ENCODE measurements around the gene ICAM5. TPM values are rescaled to one million over a fixed set of nuclear protein-coding genes. Genes with fewer than 3 reads are reported as not detected.
A peak's percentile ranks its signal among the peaks of the same experiment; 100 is the strongest.

ICAM5 gene
- total RNA-seq, 2 experiments from 2014 or later = 5.0 to 5.3 TPM

DNA sequence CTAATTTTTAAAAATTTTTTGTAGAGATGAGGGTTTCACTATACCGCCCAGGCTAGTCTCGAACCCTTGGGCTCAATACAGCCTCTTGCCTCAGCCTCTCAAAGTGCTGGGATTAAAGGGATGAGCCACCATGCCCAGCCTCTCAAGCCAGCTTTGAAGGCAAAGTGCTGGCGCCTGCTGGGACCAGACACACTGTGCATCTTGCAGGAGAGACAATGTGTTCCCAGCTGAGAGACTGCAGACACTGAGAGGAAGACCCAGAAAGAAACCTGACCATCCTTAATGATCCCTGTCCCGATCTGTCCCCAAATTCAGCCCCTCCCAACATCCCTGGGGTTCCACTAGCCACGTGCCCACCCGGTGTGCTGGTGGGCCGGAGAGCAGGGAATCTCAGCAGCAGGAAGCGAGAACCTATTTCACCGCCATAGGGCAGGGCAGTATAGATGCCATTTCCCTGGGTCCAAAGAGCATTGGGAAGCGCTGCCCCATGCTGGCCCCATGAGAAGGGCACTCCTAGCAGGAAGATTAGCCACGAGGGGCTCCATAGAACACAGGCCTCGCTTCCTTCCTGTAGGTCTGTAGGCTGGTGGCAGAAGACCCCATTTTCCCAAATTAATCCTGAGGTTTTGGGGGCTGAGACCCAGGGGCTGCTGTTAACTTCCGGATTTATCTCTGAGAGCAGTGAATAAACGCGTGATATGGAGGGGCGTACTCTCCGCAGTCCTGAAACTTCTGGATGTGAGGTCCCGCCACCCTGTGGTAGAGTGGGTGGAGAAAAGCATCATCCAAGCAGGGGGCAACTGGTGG lies 42.6 kb downstream of the ICAM5 start:
- TF ChIP-seq CTCF (IDR thresholded peaks at IDR 0.05) = no peak
- Mint-ChIP-seq H3K4me1 (ENCODE audit: low read depth) (peaks cover 37% of the 10 kb centered on the region), H3K27ac (peak overlapping the region; percentile 98), H3K9me3 (no peaks in the 10 kb centered on the region), H3K27me3 (no peaks in the 10 kb centered on the region), H3K4me3 (peak overlapping the region; percentile 97), H3K36me3 (ENCODE audit: low read depth) (peaks cover 54% of the 10 kb centered on the region)
- DNase-seq = no peak
- CTCF ChIA-PET = interaction anchor here (1.0 to 2.4 kb wide), 4 partner anchors 56 to 64 kb away, joined by 3 to 9 read pairs (median 5); partner anchors contain the start of gene ICAM1
- ATAC-seq = no peak
- POLR2A ChIA-PET = interaction anchor here (1.0 to 3.5 kb wide), 13 partner anchors 9 to 224 kb away, joined by 3 to 30 read pairs (median 4); partner anchors contain the start of genes FDX2, ICAM1, ICAM5 and TYK2
- intact Hi-C loops (cut with micrococcal nuclease) = loop anchor here (10.0 kb wide), 1 partner anchor 52 kb away; the partner anchor contains the start of gene TYK2

DNA sequence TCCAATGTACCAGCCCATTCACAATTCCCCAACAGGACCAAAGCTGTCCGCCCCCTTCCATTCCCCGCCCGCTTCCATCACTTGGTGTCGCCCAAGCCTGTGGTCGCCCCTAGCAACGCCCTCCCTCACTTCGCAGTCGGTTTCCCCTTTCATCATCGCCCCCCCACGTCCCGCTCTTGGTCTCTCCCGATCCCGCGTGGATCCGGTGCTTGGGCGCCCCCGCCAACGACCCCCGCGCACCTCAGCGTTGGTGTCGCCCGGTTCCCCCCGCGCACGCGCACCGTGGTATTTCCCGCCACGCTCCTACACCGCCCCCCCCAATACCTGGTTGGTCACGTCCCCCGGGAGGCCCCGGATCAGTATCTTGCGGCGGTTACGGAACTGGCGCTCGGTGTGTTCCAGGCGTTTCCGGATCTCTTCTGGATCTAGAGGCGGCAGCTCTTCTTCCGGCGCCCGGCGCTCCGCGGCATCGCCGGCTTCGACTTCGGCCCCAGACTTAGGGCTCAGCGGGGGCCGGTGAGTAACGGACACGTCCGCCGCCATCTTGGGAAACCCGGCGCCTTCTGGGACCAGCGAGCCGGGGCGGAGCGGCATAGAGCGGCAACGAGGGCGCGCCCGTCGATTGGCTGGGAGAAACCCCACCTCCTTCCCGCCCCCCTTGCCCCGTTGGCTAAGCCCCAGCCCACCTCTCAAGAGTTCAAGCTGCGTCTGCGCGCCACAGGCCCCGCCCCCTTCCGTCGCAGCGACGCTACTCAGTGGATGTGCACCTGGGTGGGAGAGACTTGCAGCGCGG lies 43.4 kb downstream of the ICAM5 start, which contains the start of gene RAVER1:
TSS of gene RAVER1 (minus strand) at position 565 of the 793 bp plus-strand sequence. CDS start at position 543, 22 bp downstream.
- Mint-ChIP-seq H3K4me1 (ENCODE audit: low read depth) (peaks cover 38% of the 10 kb centered on the region), H3K4me3 (peak within 1 kb of the TSS; percentile 97), H3K27ac (peak within 1 kb of the TSS; percentile 98), H3K27me3 (no peaks in the 10 kb centered on the region), H3K36me3 (ENCODE audit: low read depth) (peaks cover 47% of the 10 kb centered on the region), H3K9me3 (no peaks in the 10 kb centered on the region)
- ChIA-PET CTCF (interaction anchor here (1.0 to 2.4 kb wide), 7 partner anchors 12 to 104 kb away, joined by 3 to 9 read pairs (median 3); partner anchors contain the start of gene ICAM1), POLR2A (interaction anchor here (0.8 to 3.5 kb wide), 16 partner anchors 10 to 225 kb away, joined by 3 to 30 read pairs (median 3); partner anchors contain the start of genes FDX2, ICAM1, ICAM5 and TYK2)
- TF ChIP-seq CTCF (IDR thresholded peaks at IDR 0.05) = no peak
- ATAC-seq = peak; percentile 97
- peak; percentile 99 for DNase-seq
- intact Hi-C loops (cut with micrococcal nuclease) = loop anchor here (10.0 kb wide), 1 partner anchor 52 kb away; the partner anchor contains the start of gene TYK2

- TF ChIP-seq CTCF (IDR thresholded peaks at IDR 0.05) = no peak
- Mint-ChIP-seq H3K27ac (peak overlapping the region; percentile 98), H3K36me3 (ENCODE audit: low read depth) (peaks cover 46% of the 10 kb centered on the region), H3K4me3 (peak overlapping the region; percentile 97), H3K4me1 (ENCODE audit: low read depth) (peaks cover 46% of the 10 kb centered on the region), H3K27me3 (no peaks in the 10 kb centered on the region), H3K9me3 (no peaks in the 10 kb centered on the region)
- DNase-seq (no peak), ATAC-seq (peak; percentile 6)
- ChIA-PET POLR2A (interaction anchor here (0.8 to 3.5 kb wide), 13 partner anchors 9 to 84 kb away, joined by 3 to 30 read pairs (median 4); partner anchors contain the start of genes FDX2, ICAM1, ICAM5 and TYK2), CTCF (interaction anchor here (1.0 to 2.4 kb wide), 7 partner anchors 11 to 105 kb away, joined by 3 to 9 read pairs (median 3); partner anchors contain the start of gene ICAM1)
- intact Hi-C loops (cut with micrococcal nuclease) = loop anchor here (10.0 kb wide), 1 partner anchor 51 kb away; the partner anchor contains the start of gene TYK2
Observed at GRCh38 chr19:10333758-10334587, 44.2 kb downstream of the ICAM5 start.

DNA sequence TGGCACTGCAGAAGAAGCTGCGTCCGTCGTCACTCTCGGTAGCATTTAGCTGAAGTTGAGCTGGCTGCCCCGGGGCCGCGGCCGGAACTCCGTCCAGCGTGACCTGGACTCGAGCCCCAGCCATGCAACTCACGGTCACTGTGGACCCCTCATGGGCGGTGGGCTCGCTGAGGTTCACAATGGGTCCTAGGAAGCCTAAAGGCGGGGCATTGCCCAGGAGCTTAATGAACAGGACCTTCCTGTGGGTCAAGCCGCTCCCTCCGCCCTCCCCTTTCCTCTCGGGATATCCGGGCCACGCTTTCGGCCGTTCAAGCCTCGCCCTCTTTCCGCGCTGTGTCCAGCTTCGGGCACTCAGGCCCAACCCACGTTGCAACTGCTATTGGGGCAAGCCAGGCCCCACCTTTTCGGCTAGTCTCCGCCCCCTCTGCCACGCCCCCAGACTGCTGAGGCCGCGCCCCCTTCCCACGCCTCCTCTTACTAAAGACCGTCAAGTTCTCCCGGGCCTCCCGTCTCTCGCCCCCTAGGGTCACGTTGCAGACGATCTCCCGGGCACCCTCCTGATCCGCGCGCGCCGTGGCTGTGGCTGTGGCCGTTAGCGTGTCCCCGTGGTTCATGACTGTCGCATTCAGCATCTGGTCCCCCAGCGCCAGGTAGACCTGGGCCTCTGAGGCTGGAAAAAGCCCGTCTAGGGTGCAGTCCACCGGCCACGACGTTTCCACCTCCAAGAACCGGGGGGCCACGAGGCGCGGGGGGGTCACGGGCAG lies 45.0 kb downstream of the ICAM5 start:
- CTCF ChIA-PET = interaction anchor here (1.1 to 2.4 kb wide), 4 partner anchors 10 to 106 kb away, joined by 3 to 9 read pairs (median 5); no protein-coding TSS in a partner anchor
- DNase-seq = peak; percentile 69
- Mint-ChIP-seq H3K9me3 (no peaks in the 10 kb centered on the region), H3K4me1 (ENCODE audit: low read depth) (peaks cover 51% of the 10 kb centered on the region), H3K27ac (no peak overlapping the region), H3K36me3 (ENCODE audit: low read depth) (peaks cover 40% of the 10 kb centered on the region), H3K4me3 (peak overlapping the region; percentile 97), H3K27me3 (no peaks in the 10 kb centered on the region)
- no peak for TF ChIP-seq CTCF (IDR thresholded peaks at IDR 0.05)
- no peak for ATAC-seq
- intact Hi-C loops (cut with micrococcal nuclease) = loop anchor here (10.0 kb wide), 1 partner anchor 50 kb away; the partner anchor contains the start of gene TYK2
- POLR2A ChIA-PET = interaction anchor here (0.6 to 3.5 kb wide), 7 partner anchors 10 to 76 kb away, joined by 3 to 30 read pairs (median 4); partner anchors contain the start of genes FDX2 and ICAM1

Measured in activated CD8-positive, alpha-beta T cell treated with anti-CD3 and anti-CD28 coated beads for 36 hours (primary cell).